Kidney (tissue), 14 donors: ENCODE measurements around the gene CDKN2D. TPM values are rescaled to one million over a fixed set of nuclear protein-coding genes. Genes with fewer than 3 reads are reported as not detected.

ENCODE experiments used
- DNase-seq, 5 donors: peaks; one replicate each; pipeline ENCODE4 v3.0.0-alpha.2; 2013 to 2020
- FAIRE-seq: peaks from 2 replicates; lab custom pipeline; 2012; peaks lifted over from hg19 to GRCh38; lab: Jason Lieb, UNC
- H3K27ac ChIP-seq, 2 donors: one replicate each; pipeline ENCODE4 v1.7.0; 2013; ENCODE audit warnings: low read depth in 2 of 2, low read length in 2 of 2, inconsistent platforms in 1 of 2
- H3K27me3 ChIP-seq: one replicate; pipeline ENCODE4 v1.7.1; 2013; ENCODE audit warnings: low read length, inconsistent platforms; ENCODE audit not compliant: control insufficient read depth, insufficient read depth
- H3K36me3 ChIP-seq, 3 donors: one replicate each; pipeline versions ENCODE4 v1.7.0 to v1.7.1; 2013; ENCODE audit warnings: low read length in 3 of 3, control low read depth in 1 of 3, inconsistent platforms in 1 of 3; ENCODE audit not compliant: insufficient read depth in 3 of 3, control insufficient read depth in 2 of 3
- H3K4me1 ChIP-seq, 3 donors: one replicate each; pipeline versions ENCODE4 v1.7.0 to v1.7.1; 2013; ENCODE audit warnings: low read length in 3 of 3, inconsistent platforms in 1 of 3, low read depth in 1 of 3; ENCODE audit not compliant: control insufficient read depth in 2 of 3, insufficient read depth in 2 of 3
- H3K4me3 ChIP-seq, 3 donors: one replicate each; pipeline versions ENCODE4 v1.7.0 to v1.8.1; 2013; ENCODE audit warnings: low read length in 3 of 3, control low read depth in 1 of 3, inconsistent platforms in 1 of 3
- H3K9ac ChIP-seq, 3 donors: one replicate each; pipeline versions ENCODE4 v1.7.0 to v1.7.1; 2013; ENCODE audit warnings: low read length in 3 of 3, control low read depth in 1 of 3, inconsistent platforms in 1 of 3
- H3K9me3 ChIP-seq, 3 donors: one replicate each; pipeline versions ENCODE4 v1.7.0 to v1.7.1; 2013; ENCODE audit warnings: low read length in 3 of 3, control low read depth in 1 of 3, inconsistent platforms in 1 of 3; ENCODE audit not compliant: control insufficient read depth in 2 of 3, insufficient read depth in 1 of 3
- intact Hi-C: fragments of 100-400 bp; cut with DNase I; formaldehyde crosslinking; loops from one replicate; pipeline ENCODE4 v1.11.1; 2022
- microRNA-seq: library from miRNA; unstranded; fragments of <30 nt; microRNA quantifications from one replicate; pipeline ENCODE4 v1.2.0, GENCODE V29; 2020
- polyA plus RNA-seq: library from polyadenylated mRNA; stranded (reverse); fragments of 350-450 nt; fragmentation: Illumina TruSeq; extraction: RNeasy Lipid Tissue Mini Kit (QIAGEN cat#74804); gene quantifications from one replicate; pipeline ENCODE4 v1.2.3, GENCODE V29; 2014; ENCODE audit warnings: low read depth, low replicate concordance; ENCODE audit not compliant: insufficient read depth
- total RNA-seq: library from RNA; stranded (reverse); fragmentation: NEBNext Ultra II Directional; extraction: Animal tissue kit (Norgen Biotek cat#: 25700); gene quantifications from one replicate; pipeline ENCODE4 v1.2.1, GENCODE V29; 2021
- TF ChIP-seq, protein P1 (sequence below): IDR thresholded peaks from 3 replicates; pipeline ENCODE4 v1.5.1; 2012; ENCODE audit warnings: mild to moderate bottlenecking, moderate library complexity, borderline replicate concordance; ENCODE audit not compliant: insufficient read depth; ENCODE audit errors: extremely low read depth
- donor health status: control.
- donor health status: control.
- donor health status: control.
- donor health status: control.
- donor health status: control.
- donor health status: DM: yes; HTN: yes; CAD: no.
- donor health status: Normal renal cell carcinoma (clear cell type).

CDKN2D gene
- total and polyA plus RNA-seq, 2 donors from 2014 or later, result 8.8 to 14.7 TPM

DNA sequence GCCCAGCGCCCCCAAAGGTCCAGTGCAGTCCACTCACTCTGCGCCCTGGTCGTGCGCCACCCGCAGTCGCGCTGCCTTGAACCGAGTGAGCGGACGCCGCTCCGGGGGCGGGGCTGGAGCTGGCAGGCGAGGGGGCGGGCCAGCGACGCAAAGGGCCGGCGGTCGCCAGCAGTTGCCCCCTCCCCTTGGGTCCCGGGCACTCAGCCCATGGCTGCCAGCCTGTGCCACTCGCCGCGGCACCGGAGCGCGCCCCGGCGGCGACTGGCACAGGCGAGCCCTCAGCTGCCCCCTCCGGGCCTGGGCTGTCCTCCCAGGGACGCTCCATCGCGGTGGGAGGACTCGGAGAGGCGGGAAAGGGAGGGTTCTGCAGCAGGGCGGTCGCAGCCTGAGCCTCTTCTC, 51.4 kb downstream of the CDKN2D start, which contains the start of gene S1PR5:
S1PR5 (minus strand) TSS at position 87 of the 399 bp plus-strand sequence. CDS start 2,436 bp downstream, outside the sequence.
- Histone ChIP-seq H3K4me1 (peaks cover 0 to 6% (median 4%) of the 10 kb centered on the region in 3 donors), H3K27ac (peak within 1 kb of the TSS in 1 of 2 donors; percentile 36), H3K9ac (no peak within 1 kb of the TSS), H3K4me3 (peak within 1 kb of the TSS in 1 of 3 donors; percentile 35), H3K36me3 (no peaks in the 10 kb centered on the region), H3K27me3 (peaks cover 35% of the 10 kb centered on the region), H3K9me3 (no peaks in the 10 kb centered on the region)
- intact Hi-C loops, result no loop called here
- TF ChIP-seq, protein P1, sequence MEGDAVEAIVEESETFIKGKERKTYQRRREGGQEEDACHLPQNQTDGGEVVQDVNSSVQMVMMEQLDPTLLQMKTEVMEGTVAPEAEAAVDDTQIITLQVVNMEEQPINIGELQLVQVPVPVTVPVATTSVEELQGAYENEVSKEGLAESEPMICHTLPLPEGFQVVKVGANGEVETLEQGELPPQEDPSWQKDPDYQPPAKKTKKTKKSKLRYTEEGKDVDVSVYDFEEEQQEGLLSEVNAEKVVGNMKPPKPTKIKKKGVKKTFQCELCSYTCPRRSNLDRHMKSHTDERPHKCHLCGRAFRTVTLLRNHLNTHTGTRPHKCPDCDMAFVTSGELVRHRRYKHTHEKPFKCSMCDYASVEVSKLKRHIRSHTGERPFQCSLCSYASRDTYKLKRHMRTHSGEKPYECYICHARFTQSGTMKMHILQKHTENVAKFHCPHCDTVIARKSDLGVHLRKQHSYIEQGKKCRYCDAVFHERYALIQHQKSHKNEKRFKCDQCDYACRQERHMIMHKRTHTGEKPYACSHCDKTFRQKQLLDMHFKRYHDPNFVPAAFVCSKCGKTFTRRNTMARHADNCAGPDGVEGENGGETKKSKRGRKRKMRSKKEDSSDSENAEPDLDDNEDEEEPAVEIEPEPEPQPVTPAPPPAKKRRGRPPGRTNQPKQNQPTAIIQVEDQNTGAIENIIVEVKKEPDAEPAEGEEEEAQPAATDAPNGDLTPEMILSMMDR, result no peak
- peak in 4 of 5 donors; percentile 18 to 81 (median 48) for DNase-seq
- FAIRE-seq, result no peak

DNA sequence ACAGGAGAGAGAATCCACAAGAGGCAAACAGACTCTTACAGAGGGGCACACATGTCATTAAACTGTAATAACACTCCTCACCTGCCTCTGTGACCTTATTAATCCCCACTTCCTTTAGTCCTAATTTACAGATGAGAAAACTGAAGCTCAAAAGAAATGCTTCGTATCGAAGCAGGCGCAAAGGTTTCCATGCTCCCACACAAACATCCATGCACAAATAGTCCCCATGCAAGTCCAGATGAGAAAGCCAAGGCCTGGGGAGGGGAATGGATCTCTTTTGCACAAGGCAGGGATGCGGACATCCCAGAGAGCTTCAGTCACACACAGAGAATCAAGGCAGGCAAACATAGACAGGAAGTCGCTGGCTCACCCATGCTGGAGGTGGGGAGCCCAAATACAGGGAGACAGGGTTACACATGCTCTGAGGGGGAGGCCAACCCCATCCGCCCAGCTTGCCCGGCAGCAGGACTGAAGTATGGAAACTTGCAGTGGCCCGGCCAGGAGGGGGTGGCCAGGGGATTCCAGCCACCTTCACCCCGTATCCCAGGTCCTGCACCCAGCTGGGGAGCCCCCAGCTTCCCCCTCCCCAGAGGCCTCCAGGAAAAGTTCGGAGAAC, 52.0 kb downstream of the CDKN2D start:
- no peak overlapping the region for H3K9ac ChIP-seq
- no peaks in the 10 kb centered on the region for H3K9me3 ChIP-seq
- peak overlapping the region in 1 of 3 donors; percentile 35 for H3K4me3 ChIP-seq
- peaks cover 0 to 6% (median 4%) of the 10 kb centered on the region in 3 donors for H3K4me1 ChIP-seq
- DNase-seq, result no peak
- H3K27ac ChIP-seq, result no peak overlapping the region
- TF ChIP-seq, protein P1, result no peak
- intact Hi-C loops, result no loop called here
- no peak for FAIRE-seq
- H3K36me3 ChIP-seq, result no peaks in the 10 kb centered on the region
- peaks cover 35% of the 10 kb centered on the region for H3K27me3 ChIP-seq

Small RNAs within 50 kb of the gene (microRNA-seq; reads per million reads assigned to microRNA genes)
- gene MIR1238, result not detected

Other genes with a start within 250 kb of the CDKN2D start
- gene RAVER1, start 235.4 kb downstream of the CDKN2D start, total RNA-seq, result 38.4 TPM
- gene RAVER1, start 235.4 kb downstream of the CDKN2D start, polyA plus RNA-seq, result 9.1 TPM
- 17.4 TPM for gene ICAM3, start 229.4 kb downstream of the CDKN2D start, total RNA-seq
- 21.8 TPM for gene ICAM3, start 229.4 kb downstream of the CDKN2D start, polyA plus RNA-seq
- gene TYK2, start 188.4 kb downstream of the CDKN2D start, total RNA-seq, result 127 TPM
- gene TYK2, start 188.4 kb downstream of the CDKN2D start, polyA plus RNA-seq, result 131 TPM
- gene CDC37, start 165.4 kb downstream of the CDKN2D start, total RNA-seq, result 139 TPM
- 149 TPM for gene CDC37, start 165.4 kb downstream of the CDKN2D start, polyA plus RNA-seq
- 17.5 TPM for gene PDE4A, start 148.4 kb downstream of the CDKN2D start, total RNA-seq
- gene PDE4A, start 148.4 kb downstream of the CDKN2D start, polyA plus RNA-seq, result 4.5 TPM
- gene KEAP1, start 65.6 kb downstream of the CDKN2D start, total RNA-seq, result 60.8 TPM
- gene KEAP1, start 65.6 kb downstream of the CDKN2D start, polyA plus RNA-seq, result 79.4 TPM
- 0.69 TPM for gene S1PR5, start 51.5 kb downstream of the CDKN2D start, total RNA-seq
- 0.84 TPM for gene S1PR5, start 51.5 kb downstream of the CDKN2D start, polyA plus RNA-seq
- 32.7 TPM for gene ATG4D, start 25.1 kb downstream of the CDKN2D start, total RNA-seq
- gene ATG4D, start 25.1 kb downstream of the CDKN2D start, polyA plus RNA-seq, result 91.7 TPM
- 29.4 TPM for gene KRI1, start 3.0 kb downstream of the CDKN2D start, total RNA-seq
- gene KRI1, start 3.0 kb downstream of the CDKN2D start, polyA plus RNA-seq, result 13.9 TPM
- 74.1 TPM for gene AP1M2, start 18.3 kb upstream of the CDKN2D start, total RNA-seq
- 232 TPM for gene AP1M2, start 18.3 kb upstream of the CDKN2D start, polyA plus RNA-seq
- gene SLC44A2, start 56.6 kb upstream of the CDKN2D start, total RNA-seq, result 345 TPM
- 150 TPM for gene SLC44A2, start 56.6 kb upstream of the CDKN2D start, polyA plus RNA-seq
- gene ILF3, start 85.4 kb upstream of the CDKN2D start, total RNA-seq, result 206 TPM
- gene ILF3, start 85.4 kb upstream of the CDKN2D start, polyA plus RNA-seq, result 58.3 TPM
- gene QTRT1, start 132.5 kb upstream of the CDKN2D start, total RNA-seq, result 55.2 TPM
- gene QTRT1, start 132.5 kb upstream of the CDKN2D start, polyA plus RNA-seq, result 77.2 TPM
- gene DNM2, start 149.1 kb upstream of the CDKN2D start, total RNA-seq, result 226 TPM
- 79.0 TPM for gene DNM2, start 149.1 kb upstream of the CDKN2D start, polyA plus RNA-seq